PFSK-1 (cell line): Measurements from ENCODE around the gene MAST4.

Experiments used
- FOXP2 ChIP-seq: optimal IDR thresholded peaks from 2 replicates; pipeline ENCODE3; 2011; ENCODE audit warnings: borderline replicate concordance, control low read depth, inconsistent platforms; ENCODE audit not compliant: insufficient read depth; ENCODE audit errors: extremely low read length, extremely low read depth
- POLR2AphosphoS5 ChIP-seq: IDR thresholded peaks from 2 replicates; pipeline ENCODE4 v1.6.1; 2012; ENCODE audit warnings: low read depth, mild to moderate bottlenecking, control low read depth, low read length, moderate library complexity
- REST ChIP-seq, 2 experiments: IDR thresholded peaks; 2 replicates each; pipeline versions ENCODE4 v1.6.1 to v1.8.0; 2011 to 2012; ENCODE audit warnings: low read depth in 2 of 2, low read length in 2 of 2, control low read depth in 1 of 2, inconsistent platforms in 1 of 2, mild to moderate bottlenecking in 1 of 2, moderate library complexity in 1 of 2; ENCODE audit not compliant: insufficient read depth in 1 of 2
- SIN3A ChIP-seq: IDR thresholded peaks from 2 replicates; pipeline ENCODE4 v1.6.1; 2012; ENCODE audit warnings: mild to moderate bottlenecking, low read length, moderate library complexity, borderline replicate concordance; ENCODE audit not compliant: insufficient read depth
- TAF1 ChIP-seq: IDR thresholded peaks from 2 replicates; pipeline ENCODE4 v1.6.1; 2012; ENCODE audit warnings: low read length, control low read depth, borderline replicate concordance; ENCODE audit not compliant: insufficient read depth

The MAST4 gene

GRCh38 chr5:67111779-67112178 lies 515.6 kb downstream of the MAST4 start:
- no peak for TF ChIP-seq POLR2AphosphoS5
- no peak for TF ChIP-seq SIN3A
- TF ChIP-seq TAF1: no peak
- TF ChIP-seq FOXP2: no peak
- no peak for TF ChIP-seq REST (IDR thresholded peaks at IDR 0.05; ENCODE audit: insufficient read depth in 1 of 2, low read depth in 2 of 2, low read length in 2 of 2)

- TF ChIP-seq SIN3A (no peak), POLR2AphosphoS5 (no peak), FOXP2 (no peak), REST (IDR thresholded peaks at IDR 0.05; ENCODE audit: insufficient read depth in 1 of 2, low read depth in 2 of 2, low read length in 2 of 2) (no peak), TAF1 (no peak)
Measured at GRCh38 chr5:67115246-67115645, 519.1 kb downstream of the MAST4 start.

GRCh38 chr5:67115817-67116216 lies 519.6 kb downstream of the MAST4 start:
- TF ChIP-seq TAF1 (no peak), FOXP2 (no peak), POLR2AphosphoS5 (no peak), REST (IDR thresholded peaks at IDR 0.05; ENCODE audit: insufficient read depth in 1 of 2, low read depth in 2 of 2, low read length in 2 of 2) (no peak), SIN3A (no peak)

GRCh38 chr5:67118050-67118620 lies 521.9 kb downstream of the MAST4 start:
- no peak for TF ChIP-seq POLR2AphosphoS5
- no peak for TF ChIP-seq TAF1
- no peak for TF ChIP-seq REST (IDR thresholded peaks at IDR 0.05; ENCODE audit: insufficient read depth in 1 of 2, low read depth in 2 of 2, low read length in 2 of 2)
- TF ChIP-seq SIN3A: no peak
- TF ChIP-seq FOXP2: no peak

- TF ChIP-seq POLR2AphosphoS5 (no peak), SIN3A (no peak), REST (IDR thresholded peaks at IDR 0.05; ENCODE audit: insufficient read depth in 1 of 2, low read depth in 2 of 2, low read length in 2 of 2) (no peak), FOXP2 (no peak), TAF1 (no peak)
Measured at GRCh38 chr5:67119010-67119409, 522.8 kb downstream of the MAST4 start.
